ENCODE data around the gene PARD3B. TPM values are rescaled to one million over a fixed set of nuclear protein-coding genes. Genes with fewer than 3 reads are reported as not detected.

PARD3B gene
- total RNA-seq, 1 donor from 2014 or later: 12.3 TPM

- H3K4me3 ChIP-seq: no peak overlapping the region
- intact Hi-C loops (cut with DNase I): no loop called here
- H3K36me3 ChIP-seq: no peaks in the 10 kb centered on the region
- no peak for DNase-seq (ENCODE audit: extremely low spot score in 2 of 2)
- no peaks in the 10 kb centered on the region for H3K9me3 ChIP-seq
- H3K27ac ChIP-seq: no peak overlapping the region
- no peaks in the 10 kb centered on the region for H3K4me1 ChIP-seq
- no peaks in the 10 kb centered on the region for H3K27me3 ChIP-seq
- TF ChIP-seq POLR2AphosphoS5 (IDR thresholded peaks at IDR 0.05; ENCODE audit: insufficient read depth in 1 of 2, low read depth in 1 of 2) (no peak), POLR2A (IDR thresholded peaks at IDR 0.05) (no peak), CTCF (IDR thresholded peaks at IDR 0.05) (no peak)
Observed at GRCh38 chr2:205237524-205237923, 692.2 kb downstream of the PARD3B start.

- TF ChIP-seq POLR2A (IDR thresholded peaks at IDR 0.05) (no peak), POLR2AphosphoS5 (IDR thresholded peaks at IDR 0.05; ENCODE audit: insufficient read depth in 1 of 2, low read depth in 1 of 2) (no peak), CTCF (IDR thresholded peaks at IDR 0.05) (no peak)
- Histone ChIP-seq H3K27ac (no peak overlapping the region), H3K9me3 (no peaks in the 10 kb centered on the region), H3K4me3 (no peak overlapping the region), H3K27me3 (no peaks in the 10 kb centered on the region), H3K4me1 (no peaks in the 10 kb centered on the region), H3K36me3 (no peaks in the 10 kb centered on the region)
- intact Hi-C loops (cut with DNase I): no loop called here
- DNase-seq (ENCODE audit: extremely low spot score in 2 of 2): no peak
Observed at GRCh38 chr2:205245001-205245400, 699.7 kb downstream of the PARD3B start.

- no peaks in the 10 kb centered on the region for H3K27me3 ChIP-seq
- H3K4me3 ChIP-seq: no peak overlapping the region
- H3K36me3 ChIP-seq: no peaks in the 10 kb centered on the region
- H3K4me1 ChIP-seq: no peaks in the 10 kb centered on the region
- TF ChIP-seq POLR2AphosphoS5 (IDR thresholded peaks at IDR 0.05; ENCODE audit: insufficient read depth in 1 of 2, low read depth in 1 of 2) (no peak), CTCF (IDR thresholded peaks at IDR 0.05) (no peak), POLR2A (IDR thresholded peaks at IDR 0.05) (no peak)
- H3K9me3 ChIP-seq: no peaks in the 10 kb centered on the region
- DNase-seq (ENCODE audit: extremely low spot score in 2 of 2): no peak
- intact Hi-C loops (cut with DNase I): no loop called here
- no peak overlapping the region for H3K27ac ChIP-seq
Observed at GRCh38 chr2:205245652-205246051, 700.4 kb downstream of the PARD3B start.

GRCh38 chr2:205259121-205259520 is 713.8 kb downstream of the PARD3B start:
- Histone ChIP-seq H3K4me1 (peaks cover 16% of the 10 kb centered on the region), H3K27me3 (no peaks in the 10 kb centered on the region), H3K27ac (no peak overlapping the region), H3K4me3 (no peak overlapping the region), H3K36me3 (no peaks in the 10 kb centered on the region), H3K9me3 (no peaks in the 10 kb centered on the region)
- TF ChIP-seq CTCF (IDR thresholded peaks at IDR 0.05) (no peak), POLR2AphosphoS5 (IDR thresholded peaks at IDR 0.05; ENCODE audit: insufficient read depth in 1 of 2, low read depth in 1 of 2) (no peak), POLR2A (IDR thresholded peaks at IDR 0.05) (no peak)
- intact Hi-C loops (cut with DNase I): no loop called here
- DNase-seq (ENCODE audit: extremely low spot score in 2 of 2): no peak

GRCh38 chr2:205261516-205262020 is 716.3 kb downstream of the PARD3B start:
- Histone ChIP-seq H3K36me3 (no peaks in the 10 kb centered on the region), H3K27me3 (no peaks in the 10 kb centered on the region), H3K4me1 (peaks cover 16% of the 10 kb centered on the region), H3K27ac (no peak overlapping the region), H3K9me3 (no peaks in the 10 kb centered on the region), H3K4me3 (no peak overlapping the region)
- DNase-seq (ENCODE audit: extremely low spot score in 2 of 2): no peak
- intact Hi-C loops (cut with DNase I): no loop called here
- TF ChIP-seq CTCF (IDR thresholded peaks at IDR 0.05): no peak
- TF ChIP-seq POLR2A (IDR thresholded peaks at IDR 0.05): no peak
- TF ChIP-seq POLR2AphosphoS5 (IDR thresholded peaks at IDR 0.05; ENCODE audit: insufficient read depth in 1 of 2, low read depth in 1 of 2): no peak
